ENCODE measurements around the gene MEIOSIN. TPM values are rescaled to one million over a fixed set of nuclear protein-coding genes. Genes with fewer than 3 reads are reported as not detected.

Gene MEIOSIN
- total RNA-seq, 1 experiment from 2014 or later: not detected

DNA sequence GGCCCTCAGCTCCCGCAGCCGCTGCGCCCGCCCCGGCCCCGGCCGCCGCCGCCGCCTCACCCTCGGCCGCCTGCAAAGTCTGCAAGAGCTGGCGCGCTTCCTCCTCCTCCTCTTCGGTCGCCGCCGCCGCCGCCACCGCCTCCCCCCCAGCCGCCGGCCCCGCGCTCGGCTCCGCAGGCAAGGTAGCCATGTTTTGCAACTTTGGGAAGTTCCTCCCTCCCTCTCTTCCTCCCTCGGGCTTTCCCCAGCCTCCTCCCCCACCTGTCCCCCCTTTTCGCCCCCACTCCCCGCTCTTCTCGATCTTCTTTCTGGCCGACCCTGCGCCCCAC, 35.4 kb downstream of the MEIOSIN start:
- ChIA-PET POLR2A (ENCODE audit: low non-redundant PET) (interaction anchor here (0.5 to 0.6 kb wide), 2 partner anchors 38 to 126 kb away, joined by 3 to 5 read pairs; partner anchors contain the start of gene FBXO46), CTCF (interaction anchor here (2.4 to 3.0 kb wide), 2 partner anchors 10 to 31 kb away, joined by 15 to 17 read pairs; no protein-coding TSS in a partner anchor)
- intact Hi-C loops (cut with micrococcal nuclease; ENCODE audit: unreplicated experiment): no loop called here
- H3K36me3 ChIP-seq (ENCODE audit: insufficient read depth, low read length, poor library complexity, severe bottlenecking): no peaks in the 10 kb centered on the region
- H3K9me3 ChIP-seq (ENCODE audit: low read depth, low read length, poor library complexity, severe bottlenecking): no peaks in the 10 kb centered on the region
- peak; percentile 67 for DNase-seq (ENCODE audit: low spot score)
- no peaks in the 10 kb centered on the region for H3K27me3 ChIP-seq (replicated peaks; ENCODE audit: insufficient read depth, low read depth, low read length, poor library complexity)
- TF ChIP-seq, protein P1, sequence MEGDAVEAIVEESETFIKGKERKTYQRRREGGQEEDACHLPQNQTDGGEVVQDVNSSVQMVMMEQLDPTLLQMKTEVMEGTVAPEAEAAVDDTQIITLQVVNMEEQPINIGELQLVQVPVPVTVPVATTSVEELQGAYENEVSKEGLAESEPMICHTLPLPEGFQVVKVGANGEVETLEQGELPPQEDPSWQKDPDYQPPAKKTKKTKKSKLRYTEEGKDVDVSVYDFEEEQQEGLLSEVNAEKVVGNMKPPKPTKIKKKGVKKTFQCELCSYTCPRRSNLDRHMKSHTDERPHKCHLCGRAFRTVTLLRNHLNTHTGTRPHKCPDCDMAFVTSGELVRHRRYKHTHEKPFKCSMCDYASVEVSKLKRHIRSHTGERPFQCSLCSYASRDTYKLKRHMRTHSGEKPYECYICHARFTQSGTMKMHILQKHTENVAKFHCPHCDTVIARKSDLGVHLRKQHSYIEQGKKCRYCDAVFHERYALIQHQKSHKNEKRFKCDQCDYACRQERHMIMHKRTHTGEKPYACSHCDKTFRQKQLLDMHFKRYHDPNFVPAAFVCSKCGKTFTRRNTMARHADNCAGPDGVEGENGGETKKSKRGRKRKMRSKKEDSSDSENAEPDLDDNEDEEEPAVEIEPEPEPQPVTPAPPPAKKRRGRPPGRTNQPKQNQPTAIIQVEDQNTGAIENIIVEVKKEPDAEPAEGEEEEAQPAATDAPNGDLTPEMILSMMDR (conservative IDR thresholded peaks at IDR 0.05; ENCODE audit: low read depth, low read length): no peak
- TF ChIP-seq EZH2 (IDR thresholded peaks at IDR 0.05; ENCODE audit: borderline replicate concordance, low read depth, low read length, poor library complexity, severe bottlenecking): no peak
- H3K4me1 ChIP-seq (ENCODE audit: insufficient read depth, low read length, poor library complexity, severe bottlenecking): peaks cover 22% of the 10 kb centered on the region
- H3K27ac ChIP-seq (ENCODE audit: low read depth, low read length, poor library complexity, severe bottlenecking): peak overlapping the region; percentile 98
- no TSS peak for BruUV-seq (replicated peaks)
- H3K4me3 ChIP-seq (ENCODE audit: low read depth, low read length, poor library complexity, severe bottlenecking): peak overlapping the region; percentile 89

GRCh38 chr19:45768984-45769782, 35.9 kb downstream of the MEIOSIN start, which contains the start of gene SIX5:
TSS of gene SIX5 (minus strand) at chr19:45769252. CDS start at chr19:45768844, 408 bp downstream.
- DNase-seq (ENCODE audit: low spot score): peak; percentile 99
- ChIA-PET POLR2A (ENCODE audit: low non-redundant PET) (interaction anchor here (0.5 to 0.9 kb wide), 10 partner anchors 10 to 1580 kb away, joined by 3 to 21 read pairs (median 6); partner anchors contain the start of genes DHX34, DMPK, FBXO46 and QPCTL), CTCF (interaction anchor here (0.6 to 3.0 kb wide), 7 partner anchors 10 to 127 kb away, joined by 3 to 17 read pairs (median 7); no protein-coding TSS in a partner anchor)
- no peak for TF ChIP-seq EZH2 (IDR thresholded peaks at IDR 0.05; ENCODE audit: borderline replicate concordance, low read depth, low read length, poor library complexity, severe bottlenecking)
- TF ChIP-seq, protein P1 (conservative IDR thresholded peaks at IDR 0.05; ENCODE audit: low read depth, low read length): no peak
- Histone ChIP-seq H3K27ac (ENCODE audit: low read depth, low read length, poor library complexity, severe bottlenecking) (peak within 1 kb of the TSS; percentile 98), H3K27me3 (replicated peaks; ENCODE audit: insufficient read depth, low read depth, low read length, poor library complexity) (no peaks in the 10 kb centered on the region), H3K4me1 (ENCODE audit: insufficient read depth, low read length, poor library complexity, severe bottlenecking) (peaks cover 20% of the 10 kb centered on the region), H3K9me3 (ENCODE audit: low read depth, low read length, poor library complexity, severe bottlenecking) (no peaks in the 10 kb centered on the region), H3K36me3 (ENCODE audit: insufficient read depth, low read length, poor library complexity, severe bottlenecking) (no peaks in the 10 kb centered on the region), H3K4me3 (ENCODE audit: low read depth, low read length, poor library complexity, severe bottlenecking) (peak within 1 kb of the TSS; percentile 89)
- intact Hi-C loops (cut with micrococcal nuclease; ENCODE audit: unreplicated experiment): no loop called here
- BruUV-seq (replicated peaks): no TSS peak

DNA sequence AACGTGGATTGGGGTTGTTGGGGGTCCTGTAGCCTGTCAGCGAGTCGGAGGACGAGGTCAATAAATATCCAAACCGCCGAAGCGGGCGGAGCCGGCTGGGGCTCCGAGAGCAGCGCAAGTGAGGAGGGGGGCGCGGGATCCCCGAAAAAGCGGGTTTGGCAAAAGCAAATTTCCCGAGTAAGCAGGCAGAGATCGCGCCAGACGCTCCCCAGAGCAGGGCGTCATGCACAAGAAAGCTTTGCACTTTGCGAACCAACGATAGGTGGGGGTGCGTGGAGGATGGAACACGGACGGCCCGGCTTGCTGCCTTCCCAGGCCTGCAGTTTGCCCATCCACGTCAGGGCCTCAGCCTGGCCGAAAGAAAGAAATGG, 36.6 kb downstream of the MEIOSIN start:
- Histone ChIP-seq H3K27me3 (replicated peaks; ENCODE audit: insufficient read depth, low read depth, low read length, poor library complexity) (no peaks in the 10 kb centered on the region), H3K4me3 (ENCODE audit: low read depth, low read length, poor library complexity, severe bottlenecking) (peak overlapping the region; percentile 53), H3K36me3 (ENCODE audit: insufficient read depth, low read length, poor library complexity, severe bottlenecking) (no peaks in the 10 kb centered on the region), H3K27ac (ENCODE audit: low read depth, low read length, poor library complexity, severe bottlenecking) (peak overlapping the region; percentile 86), H3K9me3 (ENCODE audit: low read depth, low read length, poor library complexity, severe bottlenecking) (no peaks in the 10 kb centered on the region), H3K4me1 (ENCODE audit: insufficient read depth, low read length, poor library complexity, severe bottlenecking) (peaks cover 14% of the 10 kb centered on the region)
- POLR2A ChIA-PET (ENCODE audit: low non-redundant PET): interaction anchor here (0.5 to 0.9 kb wide), 4 partner anchors 9 to 1579 kb away, joined by 3 to 12 read pairs (median 8); partner anchors contain the start of genes DHX34, FBXO46 and QPCTL
- intact Hi-C loops (cut with micrococcal nuclease; ENCODE audit: unreplicated experiment): loop anchor here (10.0 kb wide), 1 partner anchor 75 kb away; the partner anchor contains the start of genes QPCTL and SNRPD2
- DNase-seq (ENCODE audit: low spot score): peak; percentile 68
- BruUV-seq (replicated peaks): no TSS peak
- CTCF ChIA-PET: interaction anchor here (0.6 to 3.0 kb wide), 7 partner anchors 9 to 128 kb away, joined by 3 to 17 read pairs (median 5); no protein-coding TSS in a partner anchor
- TF ChIP-seq EZH2 (IDR thresholded peaks at IDR 0.05; ENCODE audit: borderline replicate concordance, low read depth, low read length, poor library complexity, severe bottlenecking): no peak
- TF ChIP-seq, protein P1 (conservative IDR thresholded peaks at IDR 0.05; ENCODE audit: low read depth, low read length): no peak

Data from A673 (cell line).